Measurements from ENCODE around the gene HDDC2.

DNA sequence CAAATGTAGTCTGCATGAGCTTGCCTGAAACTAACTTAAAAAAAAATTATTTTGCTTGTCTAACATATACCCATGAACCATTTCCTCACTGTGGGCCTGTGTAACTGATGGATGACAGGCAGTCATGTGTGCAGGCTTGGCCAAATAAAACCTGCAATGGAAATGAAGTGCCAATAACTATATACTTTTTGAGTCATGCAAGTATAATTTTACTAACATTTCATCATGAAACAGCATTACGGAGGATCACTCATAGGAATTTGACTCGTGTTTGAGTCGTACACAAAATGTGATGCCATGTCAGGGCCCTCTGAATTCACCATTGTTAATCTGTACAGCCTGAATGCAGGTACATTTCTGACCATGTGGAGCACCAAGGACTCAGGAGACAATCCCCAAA, 46.6 kb downstream of the HDDC2 start:
- TF ChIP-seq, protein P1, sequence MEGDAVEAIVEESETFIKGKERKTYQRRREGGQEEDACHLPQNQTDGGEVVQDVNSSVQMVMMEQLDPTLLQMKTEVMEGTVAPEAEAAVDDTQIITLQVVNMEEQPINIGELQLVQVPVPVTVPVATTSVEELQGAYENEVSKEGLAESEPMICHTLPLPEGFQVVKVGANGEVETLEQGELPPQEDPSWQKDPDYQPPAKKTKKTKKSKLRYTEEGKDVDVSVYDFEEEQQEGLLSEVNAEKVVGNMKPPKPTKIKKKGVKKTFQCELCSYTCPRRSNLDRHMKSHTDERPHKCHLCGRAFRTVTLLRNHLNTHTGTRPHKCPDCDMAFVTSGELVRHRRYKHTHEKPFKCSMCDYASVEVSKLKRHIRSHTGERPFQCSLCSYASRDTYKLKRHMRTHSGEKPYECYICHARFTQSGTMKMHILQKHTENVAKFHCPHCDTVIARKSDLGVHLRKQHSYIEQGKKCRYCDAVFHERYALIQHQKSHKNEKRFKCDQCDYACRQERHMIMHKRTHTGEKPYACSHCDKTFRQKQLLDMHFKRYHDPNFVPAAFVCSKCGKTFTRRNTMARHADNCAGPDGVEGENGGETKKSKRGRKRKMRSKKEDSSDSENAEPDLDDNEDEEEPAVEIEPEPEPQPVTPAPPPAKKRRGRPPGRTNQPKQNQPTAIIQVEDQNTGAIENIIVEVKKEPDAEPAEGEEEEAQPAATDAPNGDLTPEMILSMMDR (IDR thresholded peaks at IDR 0.05) = no peak
- no peak for TF ChIP-seq POLR2A (IDR thresholded peaks at IDR 0.05)
- TF ChIP-seq POLR2AphosphoS5 (IDR thresholded peaks at IDR 0.05; ENCODE audit: insufficient read depth in 1 of 2, low read depth in 1 of 2) = no peak
